ENCODE data around the gene ZNF574.
A peak's percentile ranks its signal among the peaks of the same experiment; 100 is the strongest.
"Not testable (repeated sequence)": the region's sequence is repeated elsewhere in the genome, so short reads cannot be mapped to it uniquely, and the experiment has no call there.

The ZNF574 gene

GRCh38 chr19:42032431-42032830 is 43.5 kb upstream of the ZNF574 start:
- H3K36me3 ChIP-seq (ENCODE audit: insufficient read depth, low read length) = no peaks in the 10 kb centered on the region

GRCh38 chr19:42033413-42033812 is 42.6 kb upstream of the ZNF574 start:
- no peak for TF ChIP-seq EZH2phosphoT487 (IDR thresholded peaks at IDR 0.05; ENCODE audit: borderline replicate concordance)
- no peak for TF ChIP-seq CTCF (conservative IDR thresholded peaks at IDR 0.05; ENCODE audit: low read length)
- H3K79me2 ChIP-seq (ENCODE audit: insufficient read depth, low read length) = no peaks in the 10 kb centered on the region

More at GRCh38 chr19:42032431-42032830, 43.5 kb upstream of the ZNF574 start:
- H3K27me3 ChIP-seq (ENCODE audit: insufficient read depth, low read length, poor library complexity, severe bottlenecking) = no peaks in the 10 kb centered on the region
- H3K4me2 ChIP-seq (ENCODE audit: low read depth, low read length, poor library complexity, severe bottlenecking) = no peak overlapping the region
- no peaks in the 10 kb centered on the region for H3K79me2 ChIP-seq (ENCODE audit: insufficient read depth, low read length)
- no peak overlapping the region for H3K9ac ChIP-seq (ENCODE audit: low read depth, low read length, poor library complexity, severe bottlenecking)
- H2AFZ ChIP-seq (ENCODE audit: low read length) = no peak overlapping the region
- no peaks in the 10 kb centered on the region for H3K9me3 ChIP-seq (ENCODE audit: insufficient read depth, low read depth, low read length)
- no peaks in the 10 kb centered on the region for H3K9me2 ChIP-seq (replicated peaks; ENCODE audit: low read depth, low read length)
- no peak for TF ChIP-seq CTCF (conservative IDR thresholded peaks at IDR 0.05; ENCODE audit: low read length)
- TF ChIP-seq EZH2phosphoT487 (IDR thresholded peaks at IDR 0.05; ENCODE audit: borderline replicate concordance) = no peak
- H3F3A ChIP-seq (ENCODE audit: low read depth) = no peaks in the 10 kb centered on the region
- H4K20me1 ChIP-seq (ENCODE audit: insufficient read depth, low read length, poor library complexity, severe bottlenecking) = no peaks in the 10 kb centered on the region
- no peak overlapping the region for H3K4me3 ChIP-seq (ENCODE audit: low read length, poor library complexity, severe bottlenecking)
- H3K4me1 ChIP-seq (ENCODE audit: insufficient read depth, low read length, poor library complexity, severe bottlenecking) = no peaks in the 10 kb centered on the region

GRCh38 chr19:42034640-42035391 is 41.1 kb upstream of the ZNF574 start:
- H3K4me1 ChIP-seq (ENCODE audit: insufficient read depth, low read length, poor library complexity, severe bottlenecking); H3K9ac ChIP-seq (ENCODE audit: low read depth, low read length, poor library complexity, severe bottlenecking); H3K79me2 ChIP-seq (ENCODE audit: insufficient read depth, low read length); H3F3A ChIP-seq (ENCODE audit: low read depth); H3K9me2 ChIP-seq (replicated peaks; ENCODE audit: low read depth, low read length); H3K36me3 ChIP-seq (ENCODE audit: insufficient read depth, low read length); H4K20me1 ChIP-seq (ENCODE audit: insufficient read depth, low read length, poor library complexity, severe bottlenecking); H3K27me3 ChIP-seq (ENCODE audit: insufficient read depth, low read length, poor library complexity, severe bottlenecking); H3K9me3 ChIP-seq (ENCODE audit: insufficient read depth, low read depth, low read length): not testable (repeated sequence)
- TF ChIP-seq CTCF (conservative IDR thresholded peaks at IDR 0.05; ENCODE audit: low read length) = peak; percentile 89
- Histone ChIP-seq H3K4me3 (ENCODE audit: low read length, poor library complexity, severe bottlenecking) (peak overlapping the region; percentile 37), H2AFZ (ENCODE audit: low read length) (peak overlapping the region; percentile 68; the same call in 1 of the 2 replicates), H3K4me2 (ENCODE audit: low read depth, low read length, poor library complexity, severe bottlenecking) (peak overlapping the region; percentile 66)

More at GRCh38 chr19:42033413-42033812, 42.6 kb upstream of the ZNF574 start:
- Histone ChIP-seq H3K9ac (ENCODE audit: low read depth, low read length, poor library complexity, severe bottlenecking) (no peak overlapping the region), H3K4me1 (ENCODE audit: insufficient read depth, low read length, poor library complexity, severe bottlenecking) (no peaks in the 10 kb centered on the region), H3K9me2 (replicated peaks; ENCODE audit: low read depth, low read length) (no peaks in the 10 kb centered on the region), H3K4me3 (ENCODE audit: low read length, poor library complexity, severe bottlenecking) (no peak overlapping the region), H4K20me1 (ENCODE audit: insufficient read depth, low read length, poor library complexity, severe bottlenecking) (no peaks in the 10 kb centered on the region), H2AFZ (ENCODE audit: low read length) (no peak overlapping the region), H3F3A (ENCODE audit: low read depth) (no peaks in the 10 kb centered on the region), H3K27me3 (ENCODE audit: insufficient read depth, low read length, poor library complexity, severe bottlenecking) (no peaks in the 10 kb centered on the region), H3K9me3 (ENCODE audit: insufficient read depth, low read depth, low read length) (no peaks in the 10 kb centered on the region), H3K4me2 (ENCODE audit: low read depth, low read length, poor library complexity, severe bottlenecking) (no peak overlapping the region), H3K36me3 (ENCODE audit: insufficient read depth, low read length) (no peaks in the 10 kb centered on the region)

Data from Loucy (cell line).